GM12864 (cell line): ENCODE results near the gene DQX1.
A peak's percentile ranks its signal among the peaks of the same experiment; 100 is the strongest.

Source experiments
- DNase-seq: peaks from one replicate; pipeline ENCODE4 v3.0.0-alpha.2; 2011; ENCODE audit warnings: low read depth
- H3K4me3 ChIP-seq: 2 replicates; pipeline ENCODE4 v1.5.1; 2011; ENCODE audit warnings: mild to moderate bottlenecking, low read depth, low read length, control low read depth
- TF ChIP-seq, protein P1 (sequence below): IDR thresholded peaks from 2 replicates; pipeline ENCODE4 v1.5.1; 2011; ENCODE audit warnings: low read depth, mild to moderate bottlenecking, moderate library complexity, low read length, control low read depth, inconsistent platforms; ENCODE audit errors: missing control alignments

The DQX1 gene

DNA sequence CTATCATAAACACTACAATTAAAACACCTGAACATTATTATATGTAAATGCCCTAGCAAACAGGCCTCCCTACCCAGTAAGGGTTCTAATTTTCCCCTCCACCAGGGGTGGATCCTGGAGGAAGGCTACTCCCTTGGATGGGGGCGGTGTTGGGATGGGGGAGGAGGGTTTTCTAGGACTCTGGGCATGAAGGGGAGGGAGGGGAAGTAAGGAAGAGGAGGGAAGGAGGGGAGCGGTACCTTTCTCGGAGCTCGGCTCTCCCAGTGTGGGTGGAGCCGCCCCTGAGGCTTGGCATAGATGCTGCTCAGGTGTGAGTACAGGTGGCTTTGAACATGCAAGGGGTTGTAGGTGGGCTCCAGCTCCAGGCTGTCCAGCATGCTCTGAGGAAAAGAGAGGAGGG, 33.9 kb upstream of the DQX1 start:
- H3K4me3 ChIP-seq = no peak overlapping the region
- DNase-seq = no peak
- TF ChIP-seq, protein P1, sequence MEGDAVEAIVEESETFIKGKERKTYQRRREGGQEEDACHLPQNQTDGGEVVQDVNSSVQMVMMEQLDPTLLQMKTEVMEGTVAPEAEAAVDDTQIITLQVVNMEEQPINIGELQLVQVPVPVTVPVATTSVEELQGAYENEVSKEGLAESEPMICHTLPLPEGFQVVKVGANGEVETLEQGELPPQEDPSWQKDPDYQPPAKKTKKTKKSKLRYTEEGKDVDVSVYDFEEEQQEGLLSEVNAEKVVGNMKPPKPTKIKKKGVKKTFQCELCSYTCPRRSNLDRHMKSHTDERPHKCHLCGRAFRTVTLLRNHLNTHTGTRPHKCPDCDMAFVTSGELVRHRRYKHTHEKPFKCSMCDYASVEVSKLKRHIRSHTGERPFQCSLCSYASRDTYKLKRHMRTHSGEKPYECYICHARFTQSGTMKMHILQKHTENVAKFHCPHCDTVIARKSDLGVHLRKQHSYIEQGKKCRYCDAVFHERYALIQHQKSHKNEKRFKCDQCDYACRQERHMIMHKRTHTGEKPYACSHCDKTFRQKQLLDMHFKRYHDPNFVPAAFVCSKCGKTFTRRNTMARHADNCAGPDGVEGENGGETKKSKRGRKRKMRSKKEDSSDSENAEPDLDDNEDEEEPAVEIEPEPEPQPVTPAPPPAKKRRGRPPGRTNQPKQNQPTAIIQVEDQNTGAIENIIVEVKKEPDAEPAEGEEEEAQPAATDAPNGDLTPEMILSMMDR = no peak

DNA sequence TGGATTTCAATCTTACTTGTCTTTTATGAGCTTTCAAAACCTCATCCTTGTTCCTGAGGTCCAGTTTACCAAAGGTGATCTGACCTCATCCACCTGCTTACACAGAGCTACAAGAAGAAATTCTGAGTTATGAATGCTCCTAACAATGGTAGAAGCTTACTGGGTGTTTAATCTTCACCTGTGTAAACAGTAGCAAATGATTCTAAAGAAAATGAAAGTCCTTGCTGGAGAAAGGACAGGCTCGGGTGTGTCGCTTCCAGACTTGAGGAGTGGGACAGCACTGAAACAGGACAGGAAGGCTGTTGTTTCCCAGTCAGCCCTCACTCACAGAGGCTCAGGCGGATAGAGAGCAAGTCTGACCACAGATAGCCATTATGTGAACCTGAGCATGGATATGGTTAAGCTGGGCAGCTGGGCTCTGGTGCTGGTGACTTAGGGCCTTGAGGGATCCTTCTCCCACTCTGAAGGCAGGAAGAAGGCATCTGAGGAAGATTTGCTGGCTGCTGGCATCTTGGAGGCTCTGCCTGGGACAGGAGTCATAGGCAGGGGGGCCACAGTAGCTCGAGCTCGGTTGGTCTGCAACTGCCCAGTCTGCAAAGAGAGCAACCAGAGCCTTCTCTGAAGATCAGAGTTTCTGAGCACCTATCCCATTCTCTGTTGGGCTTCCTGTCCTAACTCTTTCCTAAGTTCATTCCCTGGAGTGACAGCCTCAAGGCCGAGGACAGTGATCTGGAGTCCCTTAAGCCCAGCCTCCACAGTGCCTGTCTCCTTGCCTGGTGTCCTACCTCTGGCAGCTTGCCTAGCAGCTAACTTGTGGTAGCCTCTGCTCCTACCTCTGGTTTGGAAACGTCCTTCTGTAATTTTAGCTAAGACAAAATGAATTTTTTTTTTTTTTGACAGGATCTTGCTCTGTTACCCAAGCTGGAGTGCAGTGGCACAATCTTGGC, 32.5 kb upstream of the DQX1 start:
- no peak overlapping the region for H3K4me3 ChIP-seq
- TF ChIP-seq, protein P1 = no peak
- no peak for DNase-seq

DNA sequence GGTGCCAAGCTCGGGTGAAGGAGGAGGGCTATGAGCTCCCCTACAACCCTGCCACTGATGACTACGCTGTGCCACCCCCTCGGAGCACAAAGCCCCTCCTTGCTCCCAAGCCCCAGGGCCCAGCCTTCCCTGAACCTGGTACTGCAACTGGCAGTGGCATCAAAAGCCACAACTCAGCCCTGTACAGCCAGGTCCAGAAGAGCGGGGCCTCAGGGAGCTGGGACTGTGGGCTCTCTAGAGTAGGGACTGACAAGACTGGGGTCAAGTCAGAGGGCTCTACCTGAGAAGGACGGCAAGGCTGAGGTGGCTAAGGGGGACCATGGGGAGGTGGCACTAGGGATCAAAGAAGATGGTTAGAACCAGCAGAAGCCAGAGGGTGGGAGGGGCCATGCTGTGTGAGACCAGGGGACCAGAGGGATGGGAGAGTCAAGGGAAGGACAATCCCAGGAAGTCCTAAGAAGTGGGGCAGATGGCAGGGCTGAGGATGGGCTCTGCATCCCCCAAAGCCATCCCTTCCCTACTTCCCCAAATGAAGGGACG, 30.9 kb upstream of the DQX1 start:
- no peak for DNase-seq
- no peak overlapping the region for H3K4me3 ChIP-seq
- TF ChIP-seq, protein P1 = no peak

DNA sequence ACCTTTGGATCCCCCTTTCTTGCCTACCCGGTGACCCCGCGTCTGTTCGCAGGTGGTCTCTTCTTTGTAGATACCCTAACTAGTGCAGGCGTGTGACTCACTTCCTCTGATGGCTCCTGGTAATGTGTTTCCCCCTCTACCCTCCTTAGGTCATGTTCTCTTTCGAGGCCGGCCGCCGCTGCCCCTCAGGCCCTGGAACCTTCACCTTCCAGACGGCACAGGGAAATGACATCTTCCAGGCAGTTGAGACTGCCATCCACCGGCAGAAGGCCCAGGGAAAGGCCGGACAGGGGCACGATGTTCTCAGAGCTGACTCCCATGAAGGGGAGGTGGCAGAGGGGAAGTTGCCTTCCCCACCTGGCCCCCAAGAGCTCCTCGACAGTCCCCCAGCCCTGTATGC, 30.1 kb upstream of the DQX1 start:
- TF ChIP-seq, protein P1 = no peak
- no peak for DNase-seq
- H3K4me3 ChIP-seq = peak overlapping the region; percentile 84

DNA sequence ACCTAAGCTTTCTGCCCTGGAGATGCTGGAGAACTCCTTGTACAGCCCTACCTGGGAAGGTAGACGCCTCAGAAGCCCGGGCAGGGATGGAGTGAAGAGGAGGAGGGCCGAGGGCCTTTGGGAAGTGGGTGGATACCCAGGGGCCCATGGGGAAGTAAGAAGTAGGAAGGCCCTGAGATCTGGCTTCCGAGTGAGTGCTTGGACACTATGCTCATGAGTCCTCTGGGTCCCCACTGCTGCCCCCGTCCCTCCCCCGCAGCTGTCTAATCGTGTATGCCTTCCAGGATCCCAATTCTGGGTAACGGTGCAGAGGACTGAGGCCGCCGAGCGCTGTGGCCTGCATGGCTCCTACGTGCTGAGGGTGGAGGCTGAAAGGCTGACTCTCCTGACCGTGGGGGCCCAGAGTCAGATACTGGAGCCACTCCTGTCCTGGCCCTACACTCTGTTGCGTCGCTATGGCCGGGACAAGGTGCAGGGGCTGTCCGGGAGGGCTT, 29.6 kb upstream of the DQX1 start:
- DNase-seq = no peak
- TF ChIP-seq, protein P1 = no peak
- peak overlapping the region; percentile 84 for H3K4me3 ChIP-seq

DNA sequence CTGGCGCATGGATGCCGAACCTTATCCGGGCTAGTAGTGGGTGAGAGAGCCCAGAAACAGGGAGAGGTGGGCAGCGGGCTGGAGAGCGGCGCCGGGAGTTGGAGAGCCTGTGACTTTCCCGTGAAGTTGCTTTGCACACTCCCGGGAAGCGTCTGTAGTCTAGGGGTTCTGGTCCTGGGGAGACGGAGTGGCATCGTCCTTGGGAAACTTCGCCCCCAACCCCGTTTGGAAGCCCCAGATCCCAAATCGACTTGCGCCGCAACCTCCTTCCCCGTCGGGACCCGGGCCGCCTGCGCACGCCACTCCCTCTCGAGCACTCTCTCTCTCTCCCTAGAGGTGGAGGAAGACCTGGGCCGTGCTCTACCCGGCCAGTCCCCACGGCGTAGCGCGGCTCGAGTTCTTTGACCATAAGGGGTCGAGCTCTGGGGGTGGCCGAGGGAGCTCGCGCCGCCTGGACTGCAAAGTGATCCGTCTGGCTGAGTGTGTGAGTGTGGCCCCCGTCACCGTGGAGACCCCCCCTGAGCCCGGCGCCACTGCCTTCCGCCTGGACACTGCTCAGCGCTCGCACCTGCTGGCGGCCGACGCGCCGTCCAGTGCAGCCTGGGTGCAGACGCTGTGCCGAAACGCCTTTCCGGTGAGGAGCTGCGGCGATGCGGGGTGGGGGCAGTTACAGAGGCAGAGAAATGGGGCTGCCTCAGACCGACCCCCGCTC, 28.9 kb upstream of the DQX1 start:
- no peak for DNase-seq
- TF ChIP-seq, protein P1 = no peak

More for the DNA sequence above, 28.9 kb upstream of the DQX1 start:
- H3K4me3 ChIP-seq = peak overlapping the region; percentile 84
